ENCODE results near the gene MTHFD1. TPM values are rescaled to one million over a fixed set of nuclear protein-coding genes. Genes with fewer than 3 reads are reported as not detected.

The MTHFD1 gene
- total RNA-seq, 1 experiment from 2014 or later = 153 TPM

GRCh38 chr14:64461221-64461620, 73.1 kb downstream of the MTHFD1 start:
- DNase-seq (ENCODE audit: low read depth, low spot score) = no peak
- BruUV-seq (replicated peaks) = no TSS peak
- ChIA-PET POLR2A (no interaction called here), CTCF (no interaction called here), RAD21 (ENCODE audit: low non-redundant PET in 1 of 2, low total read pairs in 2 of 2, uncharacterized antibody in 2 of 2, unreplicated experiment in 2 of 2) (no interaction called here)
- Histone ChIP-seq H2AFZ (ENCODE audit: low read depth, low read length, poor library complexity, severe bottlenecking) (no peak overlapping the region), H3K4me1 (ENCODE audit: control insufficient read depth in 1 of 2, insufficient read depth in 2 of 2, low read length in 2 of 2) (peaks cover 0 to 4% of the 10 kb centered on the region in 2 experiments; a peak in 1 of 4 replicates), H3K79me2 (ENCODE audit: insufficient read depth, low read length) (no peaks in the 10 kb centered on the region), H3K36me3 (ENCODE audit: control insufficient read depth in 1 of 2, insufficient read depth in 2 of 2, low read length in 2 of 2) (peaks cover 5 to 20% of the 10 kb centered on the region in 2 experiments; a peak in 3 of 4 replicates), H4K20me1 (ENCODE audit: insufficient read depth) (no peaks in the 10 kb centered on the region), H3K27ac (ENCODE audit: low read depth, low read length) (no peak overlapping the region), H3K9ac (ENCODE audit: low read length) (no peak overlapping the region), H3K9me3 (ENCODE audit: control insufficient read depth in 1 of 2, insufficient read depth in 1 of 2, low read depth in 1 of 2, low read length in 2 of 2) (no peaks in the 10 kb centered on the region), H3K9me2 (ENCODE audit: insufficient read depth) (no peaks in the 10 kb centered on the region), H3K4me2 (ENCODE audit: low read length) (no peak overlapping the region), H3K4me3 (replicated peaks in 1 of 2; ENCODE audit: low read depth in 1 of 2, low read length in 2 of 2) (no peak overlapping the region), H3K27me3 (ENCODE audit: insufficient read depth, low read length) (no peaks in the 10 kb centered on the region)
- intact Hi-C loops (cut with micrococcal nuclease) = no loop called here
- no peak for TF ChIP-seq SRF (IDR thresholded peaks at IDR 0.05; ENCODE audit: low read depth)
- TF ChIP-seq ATF3 (IDR thresholded peaks at IDR 0.05) = no peak
- no peak for TF ChIP-seq CTCF (IDR thresholded peaks at IDR 0.05 in 2 of 3, conservative IDR thresholded peaks at IDR 0.05 in 1 of 3; ENCODE audit: borderline replicate concordance in 1 of 3, insufficient read depth in 1 of 3, low read depth in 2 of 3, low read length in 2 of 3)
- TF ChIP-seq EZH2 (IDR thresholded peaks at IDR 0.05) = no peak
- no peak for TF ChIP-seq MAX (IDR thresholded peaks at IDR 0.05)
- TF ChIP-seq EGR1 (IDR thresholded peaks at IDR 0.05; ENCODE audit: low read depth) = no peak
- no peak for TF ChIP-seq YY1 (IDR thresholded peaks at IDR 0.05; ENCODE audit: extremely low read depth, insufficient replicate concordance, low read depth, low read length)
- TF ChIP-seq ZFX (IDR thresholded peaks at IDR 0.05) = no peak
- no peak for TF ChIP-seq REST (IDR thresholded peaks at IDR 0.05; ENCODE audit: low read depth)
- no peak for TF ChIP-seq TCF7L2 (IDR thresholded peaks at IDR 0.05; ENCODE audit: borderline replicate concordance, extremely low read depth, insufficient read depth, insufficient read length)
- TF ChIP-seq RAD21 (IDR thresholded peaks at IDR 0.05; ENCODE audit: low read depth) = no peak
- TF ChIP-seq SIN3A (IDR thresholded peaks at IDR 0.05; ENCODE audit: low read depth) = no peak
- no peak for TF ChIP-seq EZH2phosphoT487 (IDR thresholded peaks at IDR 0.05; ENCODE audit: borderline replicate concordance)
- TF ChIP-seq ZNF274 (IDR thresholded peaks at IDR 0.05; ENCODE audit: low read depth, low read length) = no peak
- TF ChIP-seq CBX3 (IDR thresholded peaks at IDR 0.05; ENCODE audit: low read depth) = no peak
- TF ChIP-seq JUND (IDR thresholded peaks at IDR 0.05) = no peak
- TF ChIP-seq POLR2AphosphoS5 (IDR thresholded peaks at IDR 0.05; ENCODE audit: low read depth, low read length) = no peak
- no peak for TF ChIP-seq SP1 (IDR thresholded peaks at IDR 0.05; ENCODE audit: low read depth)
- no peak for TF ChIP-seq ZBTB33 (IDR thresholded peaks at IDR 0.05; ENCODE audit: extremely low read depth, insufficient replicate concordance, low read length)
- TF ChIP-seq CEBPB (IDR thresholded peaks at IDR 0.05; ENCODE audit: low read depth) = no peak
- ATAC-seq = no peak
